GM18868 (cell line): ENCODE measurements around the gene ZBED1.
"Not testable (repeated sequence)": the region's sequence is repeated elsewhere in the genome, so short reads cannot be mapped to it uniquely, and the experiment has no call there.

ENCODE experiments used
- ATAC-seq: cut with Tn5 transposase; IDR thresholded peaks from one replicate; pipeline ENCODE4 v1.9.1; 2021; ENCODE audit warnings: mild to moderate bottlenecking, moderate library complexity; ENCODE audit not compliant: unreplicated experiment

The ZBED1 gene

GRCh38 chrX:2498781-2499302 lies 1.9 kb downstream of the ZBED1 start:
- ATAC-seq = no peak

- ATAC-seq = no peak
Observed at GRCh38 chrX:2497961-2498780, 2.6 kb downstream of the ZBED1 start.

- ATAC-seq = no peak
Observed at GRCh38 chrX:2495595-2495994, 5.2 kb downstream of the ZBED1 start.

- ATAC-seq = no peak
Observed at GRCh38 chrX:2492531-2493218, 8.1 kb downstream of the ZBED1 start.

GRCh38 chrX:2490634-2491033 lies 10.1 kb downstream of the ZBED1 start:
- no peak for ATAC-seq

- no peak for ATAC-seq
Observed at GRCh38 chrX:2489446-2490445, 11.0 kb downstream of the ZBED1 start.

- ATAC-seq = no peak
Observed at GRCh38 chrX:2488621-2489285, 12.0 kb downstream of the ZBED1 start.

GRCh38 chrX:2487366-2487765 lies 13.4 kb downstream of the ZBED1 start:
- no peak for ATAC-seq

GRCh38 chrX:2486476-2487133 lies 14.2 kb downstream of the ZBED1 start:
- no peak for ATAC-seq

GRCh38 chrX:2485789-2486345 lies 14.9 kb downstream of the ZBED1 start:
- no peak for ATAC-seq

GRCh38 chrX:2484721-2485648 lies 15.8 kb downstream of the ZBED1 start:
- no peak for ATAC-seq

- ATAC-seq = no peak
Observed at GRCh38 chrX:2484256-2484655, 16.5 kb downstream of the ZBED1 start.

- no peak for ATAC-seq
Observed at GRCh38 chrX:2483398-2484060, 17.2 kb downstream of the ZBED1 start.

GRCh38 chrX:2481597-2481996 lies 19.2 kb downstream of the ZBED1 start:
- not testable (repeated sequence) for ATAC-seq

- not testable (repeated sequence) for ATAC-seq
Observed at GRCh38 chrX:2479982-2480381, 20.8 kb downstream of the ZBED1 start.

- ATAC-seq = no peak
Observed at GRCh38 chrX:2479420-2479780, 21.4 kb downstream of the ZBED1 start.

- no peak for ATAC-seq
Observed at GRCh38 chrX:2478546-2479419, 22.0 kb downstream of the ZBED1 start.
